H9 (cell line): ENCODE data around the gene P4HA2. TPM values are rescaled to one million over a fixed set of nuclear protein-coding genes. Genes with fewer than 3 reads are reported as not detected.

ENCODE experiments used
- DNase-seq: peaks from one replicate; pipeline ENCODE4 v3.0.0-alpha.2; 2017
- H2AFZ ChIP-seq: one replicate; pipeline ENCODE4 v1.6.1; 2013; ENCODE audit warnings: mild to moderate bottlenecking, low read length, control low read depth, moderate library complexity
- H2AK5ac ChIP-seq: 2 replicates; pipeline ENCODE4 v1.6.1; 2013; ENCODE audit warnings: low read length, control low read depth, mixed read lengths; ENCODE audit not compliant: insufficient read length
- H2BK120ac ChIP-seq: one replicate; pipeline ENCODE4 v1.6.1; 2013; ENCODE audit warnings: low read depth, mild to moderate bottlenecking, low read length, control low read depth, inconsistent platforms; ENCODE audit not compliant: poor library complexity, severe bottlenecking
- H2BK12ac ChIP-seq: 2 replicates; pipeline ENCODE4 v1.6.1; 2013; ENCODE audit warnings: low read length, control low read depth, mixed read lengths, low read depth; ENCODE audit not compliant: insufficient read length
- H2BK15ac ChIP-seq: 2 replicates; pipeline ENCODE4 v1.6.1; 2013; ENCODE audit warnings: low read depth, low read length, control low read depth
- H2BK20ac ChIP-seq: one replicate; pipeline ENCODE4 v1.6.1; 2013; ENCODE audit warnings: low read depth, mild to moderate bottlenecking, low read length, control low read depth, inconsistent platforms; ENCODE audit not compliant: poor library complexity, severe bottlenecking
- H2BK5ac ChIP-seq: 2 replicates; pipeline ENCODE4 v1.6.1; 2013; ENCODE audit warnings: low read length, control low read depth, mixed read lengths; ENCODE audit not compliant: insufficient read length
- H3K14ac ChIP-seq: 2 replicates; pipeline ENCODE4 v1.6.1; 2013; ENCODE audit warnings: low read length, control low read depth; ENCODE audit not compliant: insufficient read depth
- H3K18ac ChIP-seq: 2 replicates; pipeline ENCODE4 v1.6.1; 2013; ENCODE audit warnings: low read depth, mild to moderate bottlenecking, mixed read lengths, low read length, control low read depth; ENCODE audit not compliant: insufficient read length
- H3K23ac ChIP-seq: 2 replicates; pipeline ENCODE4 v1.6.1; 2013; ENCODE audit warnings: low read length, control low read depth, mixed read lengths, low read depth; ENCODE audit not compliant: insufficient read length
- H3K23me2 ChIP-seq: 2 replicates; pipeline ENCODE4 v1.6.1; 2013; ENCODE audit warnings: low read depth, mild to moderate bottlenecking, mixed read lengths, low read length, control low read depth; ENCODE audit not compliant: insufficient read length, poor library complexity, severe bottlenecking
- H3K27ac ChIP-seq: 2 replicates; pipeline ENCODE4 v1.5.1; 2013; ENCODE audit warnings: low read length, control low read depth, mixed read lengths, low read depth; ENCODE audit not compliant: insufficient read length
- H3K27me3 ChIP-seq: 2 replicates; pipeline ENCODE4 v1.6.1; 2013; ENCODE audit warnings: low read length, control low read depth, inconsistent platforms; ENCODE audit not compliant: insufficient read depth
- H3K4ac ChIP-seq: 2 replicates; pipeline ENCODE4 v1.6.1; 2013; ENCODE audit warnings: low read depth, mild to moderate bottlenecking, control low read depth, inconsistent platforms, low read length, moderate library complexity
- H3K4me1 ChIP-seq: 2 replicates; pipeline ENCODE4 v1.6.1; 2013; ENCODE audit warnings: low read length, control low read depth, inconsistent platforms; ENCODE audit not compliant: insufficient read depth
- H3K4me2 ChIP-seq: 2 replicates; pipeline ENCODE4 v1.6.1; 2013; ENCODE audit warnings: low read length, control low read depth, mixed read lengths; ENCODE audit not compliant: insufficient read length, insufficient read depth
- H3K56ac ChIP-seq: 2 replicates; pipeline ENCODE4 v1.6.1; 2013; ENCODE audit warnings: low read depth, mild to moderate bottlenecking, mixed read lengths, low read length, control low read depth; ENCODE audit not compliant: insufficient read length
- H3K79me1 ChIP-seq: 2 replicates; pipeline ENCODE4 v1.6.1; 2013; ENCODE audit warnings: low read depth, mild to moderate bottlenecking, moderate library complexity, low read length, control low read depth, inconsistent platforms; ENCODE audit not compliant: insufficient read depth, poor library complexity, severe bottlenecking
- H3K79me2 ChIP-seq: 2 replicates; pipeline ENCODE4 v1.6.1; 2013; ENCODE audit warnings: low read length, control low read depth, inconsistent platforms; ENCODE audit not compliant: insufficient read depth
- H3K9ac ChIP-seq: 2 replicates; pipeline ENCODE4 v1.6.1; 2013; ENCODE audit warnings: low read length, control low read depth, mixed read lengths; ENCODE audit not compliant: insufficient read length; ENCODE audit errors: extremely low read depth
- H3K9me3 ChIP-seq: one replicate; pipeline ENCODE4 v1.6.1; 2013; ENCODE audit warnings: low read depth, low read length, inconsistent platforms; ENCODE audit not compliant: control insufficient read depth
- H3T11ph ChIP-seq: one replicate; pipeline ENCODE4 v1.6.1; 2013; ENCODE audit warnings: mild to moderate bottlenecking, low read length, control low read depth, inconsistent platforms
- H4K20me1 ChIP-seq: one replicate; pipeline ENCODE4 v1.6.1; 2013; ENCODE audit not compliant: control insufficient read depth, insufficient read length, insufficient read depth
- H4K5ac ChIP-seq: 2 replicates; pipeline ENCODE4 v1.6.1; 2013; ENCODE audit warnings: low read depth, mild to moderate bottlenecking, mixed read lengths, low read length, control low read depth; ENCODE audit not compliant: insufficient read length
- H4K8ac ChIP-seq: replicated peaks from 2 replicates; pipeline ENCODE4 v1.6.1; 2013; ENCODE audit warnings: low read length, control low read depth, mixed read lengths, low read depth; ENCODE audit not compliant: insufficient read length
- H4K91ac ChIP-seq: 2 replicates; pipeline ENCODE4 v1.6.1; 2013; ENCODE audit warnings: low read depth, mild to moderate bottlenecking, moderate library complexity, mixed read lengths, low read length, control low read depth; ENCODE audit not compliant: insufficient read length
- H3K27ac Mint-ChIP-seq, 3 experiments: 2 replicates in 2 of 3; 3 replicates in 1 of 3; pipeline ENCODE4 v1.8.0; 2020 to 2021; ENCODE audit warnings: mixed read lengths in 3 of 3, mild to moderate bottlenecking in 1 of 3, moderate library complexity in 1 of 3
- H3K27me3 Mint-ChIP-seq: 2 replicates; pipeline ENCODE4 v1.8.0; 2021; ENCODE audit warnings: low read depth, mild to moderate bottlenecking, moderate library complexity, mixed read lengths
- H3K36me3 Mint-ChIP-seq, 3 experiments: 2 replicates in 2 of 3; 3 replicates in 1 of 3; pipeline ENCODE4 v1.8.0; 2020 to 2021; ENCODE audit warnings: low read depth in 3 of 3, mixed read lengths in 3 of 3; ENCODE audit not compliant: insufficient read depth in 1 of 3
- H3K4me1 Mint-ChIP-seq, 2 experiments: 2 replicates each; pipeline ENCODE4 v1.8.0; 2020; ENCODE audit warnings: mixed read lengths in 2 of 2
- H3K4me3 Mint-ChIP-seq, 2 experiments: 2 replicates in 1 of 2; 3 replicates in 1 of 2; pipeline ENCODE4 v1.8.0; 2020 to 2021; ENCODE audit warnings: mild to moderate bottlenecking in 2 of 2, mixed read lengths in 2 of 2, moderate library complexity in 1 of 2
- H3K9me3 Mint-ChIP-seq, 2 experiments: 2 replicates in 1 of 2; 3 replicates in 1 of 2; pipeline ENCODE4 v1.8.0; 2020; ENCODE audit warnings: mild to moderate bottlenecking in 2 of 2, mixed read lengths in 2 of 2, moderate library complexity in 1 of 2
- WGBS: extraction: QIAGEN DNeasy Blood & Tissue Kit; methylation state at CpG from one replicate; pipeline ENCODE4 v1.1.7; 2013; ENCODE audit warnings: missing lambda C conversion rate, low lambda C conversion rate, mixed read lengths; ENCODE audit not compliant: insufficient read length; ENCODE audit errors: extremely low coverage; 5-methylcytosine and 5-hydroxymethylcytosine counted together
- total RNA-seq: library from RNA; stranded (reverse); gene quantifications from 2 replicates; pipeline ENCODE4 v1.2.1, GENCODE V29; 2021
- TF ChIP-seq, protein P1 (sequence below): fragments of 200-600 bp; sonication (generic); conservative IDR thresholded peaks from 3 replicates; pipeline ENCODE4 v1.8.0; 2021; ENCODE audit warnings: antibody characterized with exemption, mild to moderate bottlenecking

Gene P4HA2
- total RNA-seq, 1 experiment from 2014 or later, result 15.3 TPM

DNA sequence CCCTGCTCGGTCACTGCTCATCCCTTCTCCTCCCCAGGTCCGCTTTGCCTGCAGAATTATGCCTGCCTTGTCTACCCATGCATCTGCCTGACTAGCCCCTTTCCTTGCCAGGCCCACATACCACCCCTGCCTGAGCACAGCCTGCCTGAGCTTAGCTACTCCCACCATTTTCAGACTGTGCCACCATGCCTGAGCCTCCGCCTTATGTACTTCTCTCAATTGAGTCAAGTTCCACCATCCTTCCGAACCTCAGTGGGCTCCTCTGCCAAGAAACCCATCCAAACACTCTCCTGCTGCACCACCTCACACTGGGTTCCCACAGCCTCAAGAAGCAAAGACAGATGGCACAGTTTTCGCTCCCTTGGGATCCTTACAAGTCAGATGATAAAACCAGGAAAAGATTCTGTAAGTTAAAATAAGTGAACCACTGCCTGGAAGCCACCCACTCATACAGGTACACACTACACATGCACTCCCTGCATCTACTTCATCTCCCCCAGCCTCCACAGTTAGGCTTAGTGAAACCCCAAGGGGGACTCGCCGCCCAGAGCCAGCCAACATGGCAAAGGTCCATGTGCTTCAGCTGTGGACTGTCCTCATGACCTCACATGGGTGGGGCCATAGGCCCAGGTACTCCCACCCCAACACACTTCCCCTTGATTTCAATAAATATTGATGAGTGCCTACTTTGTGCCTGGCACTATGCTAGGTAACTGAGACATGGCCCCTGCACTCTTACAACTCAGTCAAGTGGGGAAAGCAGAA, 23.1 kb downstream of the P4HA2 start:
- no peak overlapping the region for H4K8ac ChIP-seq
- H3K79me2 ChIP-seq, result no peaks in the 10 kb centered on the region
- Mint-ChIP-seq H3K9me3 (peaks cover 2 to 5% of the 10 kb centered on the region in 2 experiments; a peak in 3 of 5 replicates), H3K4me3 (no peak overlapping the region), H3K27ac (peak overlapping the region in 1 of 3 experiments; percentile 78; a peak in 1 of 7 replicates), H3K27me3 (no peaks in the 10 kb centered on the region), H3K4me1 (peaks cover 9% of the 10 kb centered on the region in 2 experiments; a peak in 3 of 4 replicates), H3K36me3 (peaks cover 7 to 19% (median 18%) of the 10 kb centered on the region in 3 experiments)
- no peak overlapping the region for H3K4ac ChIP-seq
- no peak for DNase-seq
- H3T11ph ChIP-seq, result no peak overlapping the region
- H4K5ac ChIP-seq, result no peak overlapping the region
- no peaks in the 10 kb centered on the region for H3K79me1 ChIP-seq
- no peaks in the 10 kb centered on the region for H3K4me1 ChIP-seq
- H3K9ac ChIP-seq, result no peak overlapping the region
- no peak overlapping the region for H3K23ac ChIP-seq
- no peak overlapping the region for H3K4me2 ChIP-seq
- no peak overlapping the region for H3K18ac ChIP-seq
- no peaks in the 10 kb centered on the region for H3K9me3 ChIP-seq
- no CpG with 5 or more reads among the region's 7 CpGs for WGBS
- no peak overlapping the region for H3K56ac ChIP-seq
- TF ChIP-seq, protein P1, sequence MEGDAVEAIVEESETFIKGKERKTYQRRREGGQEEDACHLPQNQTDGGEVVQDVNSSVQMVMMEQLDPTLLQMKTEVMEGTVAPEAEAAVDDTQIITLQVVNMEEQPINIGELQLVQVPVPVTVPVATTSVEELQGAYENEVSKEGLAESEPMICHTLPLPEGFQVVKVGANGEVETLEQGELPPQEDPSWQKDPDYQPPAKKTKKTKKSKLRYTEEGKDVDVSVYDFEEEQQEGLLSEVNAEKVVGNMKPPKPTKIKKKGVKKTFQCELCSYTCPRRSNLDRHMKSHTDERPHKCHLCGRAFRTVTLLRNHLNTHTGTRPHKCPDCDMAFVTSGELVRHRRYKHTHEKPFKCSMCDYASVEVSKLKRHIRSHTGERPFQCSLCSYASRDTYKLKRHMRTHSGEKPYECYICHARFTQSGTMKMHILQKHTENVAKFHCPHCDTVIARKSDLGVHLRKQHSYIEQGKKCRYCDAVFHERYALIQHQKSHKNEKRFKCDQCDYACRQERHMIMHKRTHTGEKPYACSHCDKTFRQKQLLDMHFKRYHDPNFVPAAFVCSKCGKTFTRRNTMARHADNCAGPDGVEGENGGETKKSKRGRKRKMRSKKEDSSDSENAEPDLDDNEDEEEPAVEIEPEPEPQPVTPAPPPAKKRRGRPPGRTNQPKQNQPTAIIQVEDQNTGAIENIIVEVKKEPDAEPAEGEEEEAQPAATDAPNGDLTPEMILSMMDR, result no peak
- H3K23me2 ChIP-seq, result no peaks in the 10 kb centered on the region
- no peak overlapping the region for H2BK15ac ChIP-seq
- H2BK120ac ChIP-seq, result no peak overlapping the region
- no peaks in the 10 kb centered on the region for H3K27me3 ChIP-seq
- H4K91ac ChIP-seq, result no peak overlapping the region
- no peak overlapping the region for H3K14ac ChIP-seq
- no peak overlapping the region for H2BK5ac ChIP-seq
- H4K20me1 ChIP-seq, result no peaks in the 10 kb centered on the region
- no peak overlapping the region for H2AFZ ChIP-seq
- no peak overlapping the region for H2AK5ac ChIP-seq
- H2BK20ac ChIP-seq, result no peak overlapping the region
- no peak overlapping the region for H3K27ac ChIP-seq
- no peak overlapping the region for H2BK12ac ChIP-seq
